Progenitor cell of endocrine pancreas (in vitro differentiated cells): Measurements from ENCODE around the gene NFE2L2. TPM values are rescaled to one million over a fixed set of nuclear protein-coding genes. Genes with fewer than 3 reads are reported as not detected.

Source experiments
- DNase-seq: peaks from one replicate; pipeline ENCODE4 v3.0.0; 2021; ENCODE audit warnings: low spot score; ENCODE audit not compliant: unreplicated experiment
- H3K27ac Mint-ChIP-seq: 2 replicates; pipeline ENCODE4 v1.8.0; 2021; ENCODE audit warnings: mild to moderate bottlenecking, moderate library complexity, mixed read lengths
- H3K27me3 Mint-ChIP-seq: 2 replicates; pipeline ENCODE4 v1.8.0; 2021; ENCODE audit warnings: mixed read lengths
- H3K36me3 Mint-ChIP-seq: 2 replicates; pipeline ENCODE4 v1.8.0; 2022; ENCODE audit warnings: mixed read lengths; ENCODE audit not compliant: insufficient read depth
- H3K4me1 Mint-ChIP-seq: 2 replicates; pipeline ENCODE4 v1.8.0; 2021; ENCODE audit warnings: low read depth, mixed read lengths
- H3K4me3 Mint-ChIP-seq: 2 replicates; pipeline ENCODE4 v1.8.0; 2021; ENCODE audit warnings: low read depth, mild to moderate bottlenecking, moderate library complexity, mixed read lengths
- H3K9me3 Mint-ChIP-seq: 2 replicates; pipeline ENCODE4 v1.8.0; 2021; ENCODE audit warnings: low read depth, mixed read lengths
- CTCF ChIP-seq: fragments of 200-600 bp; sonication (generic); IDR thresholded peaks from one replicate; pipeline ENCODE4 v1.5.0; 2021; ENCODE audit warnings: antibody characterized with exemption, mild to moderate bottlenecking; ENCODE audit not compliant: unreplicated experiment
- total RNA-seq: library from RNA; stranded (reverse); gene quantifications from 2 replicates; pipeline ENCODE4 v1.2.1, GENCODE V29; 2021

Gene NFE2L2
- total RNA-seq, 1 donor from 2014 or later = 59.1 TPM

- Mint-ChIP-seq H3K9me3 (no peaks in the 10 kb centered on the region), H3K4me1 (peaks cover 29% of the 10 kb centered on the region)
- DNase-seq = peak; percentile 99
These were observed 52.2 kb downstream of the NFE2L2 start, which contains the start of gene HNRNPA3 for GRCh38 chr2:177212106-177212890. TSS of gene HNRNPA3 (plus strand) at chr2:177212794. CDS start at chr2:177212800, 6 bp downstream.

GRCh38 chr2:177211576-177212105 lies 52.9 kb downstream of the NFE2L2 start:
- peaks cover 29% of the 10 kb centered on the region for H3K4me1 Mint-ChIP-seq
- TF ChIP-seq CTCF = no peak
- no peaks in the 10 kb centered on the region for H3K9me3 Mint-ChIP-seq
- DNase-seq = no peak
- H3K27ac Mint-ChIP-seq = peak overlapping the region; percentile 100
- no peaks in the 10 kb centered on the region for H3K27me3 Mint-ChIP-seq
- peaks cover 16% of the 10 kb centered on the region for H3K36me3 Mint-ChIP-seq
- peak overlapping the region; percentile 92 for H3K4me3 Mint-ChIP-seq

More at GRCh38 chr2:177212106-177212890, 52.2 kb downstream of the NFE2L2 start, which contains the start of gene HNRNPA3:
- peak within 1 kb of the TSS; percentile 100 for H3K27ac Mint-ChIP-seq
- TF ChIP-seq CTCF = peak; percentile 17
- H3K27me3 Mint-ChIP-seq = no peaks in the 10 kb centered on the region
- H3K36me3 Mint-ChIP-seq = peaks cover 21% of the 10 kb centered on the region
- H3K4me3 Mint-ChIP-seq = peak within 1 kb of the TSS; percentile 92

GRCh38 chr2:177211169-177211568 lies 53.4 kb downstream of the NFE2L2 start:
- no peaks in the 10 kb centered on the region for H3K9me3 Mint-ChIP-seq
- peak overlapping the region; percentile 100 for H3K27ac Mint-ChIP-seq
- no peaks in the 10 kb centered on the region for H3K27me3 Mint-ChIP-seq
- peak overlapping the region; percentile 92 for H3K4me3 Mint-ChIP-seq
- TF ChIP-seq CTCF = no peak
- H3K4me1 Mint-ChIP-seq = peaks cover 27% of the 10 kb centered on the region
- no peak for DNase-seq
- H3K36me3 Mint-ChIP-seq = peaks cover 12% of the 10 kb centered on the region

DNA sequence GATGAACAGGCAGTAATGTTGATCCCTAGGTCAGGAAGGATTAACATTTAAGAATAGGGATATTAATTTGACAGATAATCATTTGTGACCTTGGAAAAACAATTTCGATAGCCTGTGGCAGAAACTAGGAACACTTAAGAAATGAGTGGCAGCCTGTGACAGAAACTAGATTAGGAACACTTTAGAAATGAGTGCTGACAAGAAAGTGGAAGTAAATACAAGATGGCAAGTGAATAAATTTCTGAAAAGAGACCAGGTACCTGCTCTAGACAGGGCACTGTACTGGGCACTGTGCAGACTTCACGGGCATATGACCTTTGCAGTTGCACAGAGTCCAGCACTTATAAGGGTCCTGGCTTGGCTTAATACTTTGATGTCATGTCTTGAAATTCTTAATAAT lies 57.4 kb downstream of the NFE2L2 start:
- DNase-seq = no peak
- TF ChIP-seq CTCF = no peak
- Mint-ChIP-seq H3K4me3 (no peak overlapping the region), H3K9me3 (no peaks in the 10 kb centered on the region), H3K27ac (no peak overlapping the region), H3K4me1 (peaks cover 13% of the 10 kb centered on the region), H3K36me3 (no peaks in the 10 kb centered on the region), H3K27me3 (no peaks in the 10 kb centered on the region)

GRCh38 chr2:177204417-177204816 lies 60.1 kb downstream of the NFE2L2 start:
- no peak for TF ChIP-seq CTCF

More at GRCh38 chr2:177204417-177204816, 60.1 kb downstream of the NFE2L2 start:
- no peak overlapping the region for H3K27ac Mint-ChIP-seq
- peaks cover 2% of the 10 kb centered on the region for H3K4me1 Mint-ChIP-seq
- no peak overlapping the region for H3K4me3 Mint-ChIP-seq
- no peaks in the 10 kb centered on the region for H3K27me3 Mint-ChIP-seq
- DNase-seq = no peak
- H3K9me3 Mint-ChIP-seq = no peaks in the 10 kb centered on the region
- H3K36me3 Mint-ChIP-seq = no peaks in the 10 kb centered on the region
